Endodermal cell (in vitro differentiated cells): ENCODE results near the gene BICD1. TPM values are rescaled to one million over a fixed set of nuclear protein-coding genes. Genes with fewer than 3 reads are reported as not detected.

Source experiments
- DNase-seq: peaks from one replicate; pipeline ENCODE4 v3.0.0-alpha.2; 2017
- H3K27ac ChIP-seq: 2 replicates; pipeline ENCODE4 v1.5.1; 2013; ENCODE audit warnings: mild to moderate bottlenecking, low read depth, low read length, moderate library complexity
- H3K27me3 ChIP-seq: 2 replicates; pipeline ENCODE4 v1.6.1; 2013; ENCODE audit warnings: mild to moderate bottlenecking, low read length, moderate library complexity; ENCODE audit not compliant: insufficient read depth, control insufficient read depth, poor library complexity, severe bottlenecking
- H3K36me3 ChIP-seq: 2 replicates; pipeline ENCODE4 v1.7.0; 2013; ENCODE audit warnings: mild to moderate bottlenecking, low read length, moderate library complexity; ENCODE audit not compliant: control insufficient read depth, insufficient read depth
- H3K4me1 ChIP-seq: one replicate; pipeline ENCODE4 v1.7.0; 2013; ENCODE audit warnings: low read length; ENCODE audit not compliant: control insufficient read depth, insufficient read depth
- H3K4me3 ChIP-seq: 2 replicates; pipeline ENCODE4 v1.5.1; 2013; ENCODE audit warnings: mild to moderate bottlenecking, low read length, moderate library complexity
- H3K9ac ChIP-seq: 2 replicates; pipeline ENCODE4 v1.6.1; 2013; ENCODE audit warnings: mild to moderate bottlenecking, low read length, moderate library complexity; ENCODE audit not compliant: poor library complexity, severe bottlenecking; ENCODE audit errors: extremely low read depth
- H3K9me3 ChIP-seq: 2 replicates; pipeline ENCODE4 v1.6.1; 2013; ENCODE audit warnings: mild to moderate bottlenecking, low read length, moderate library complexity; ENCODE audit not compliant: control insufficient read depth
- H3K27ac Mint-ChIP-seq: 2 replicates; pipeline ENCODE4 v1.8.0; 2020; ENCODE audit warnings: mixed read lengths
- H3K27me3 Mint-ChIP-seq: 2 replicates; pipeline ENCODE4 v1.8.0; 2021; ENCODE audit warnings: mild to moderate bottlenecking, mixed read lengths; ENCODE audit not compliant: insufficient read depth
- H3K36me3 Mint-ChIP-seq: 2 replicates; pipeline ENCODE4 v1.8.0; 2020; ENCODE audit warnings: low read depth, mixed read lengths
- H3K4me1 Mint-ChIP-seq: 2 replicates; pipeline ENCODE4 v1.8.0; 2020; ENCODE audit warnings: mixed read lengths
- H3K4me3 Mint-ChIP-seq: 2 replicates; pipeline ENCODE4 v1.8.0; 2020; ENCODE audit warnings: mild to moderate bottlenecking, moderate library complexity, mixed read lengths
- H3K9me3 Mint-ChIP-seq: 2 replicates; pipeline ENCODE4 v1.8.0; 2020; ENCODE audit warnings: mild to moderate bottlenecking, mixed read lengths
- CTCF ChIP-seq: fragments of 200-600 bp; sonication (generic); conservative IDR thresholded peaks from 2 replicates; pipeline ENCODE4 v1.5.0; 2021; ENCODE audit warnings: antibody characterized with exemption, mild to moderate bottlenecking
- WGBS, 2 experiments: methylation state at CpG; one replicate each; pipeline versions ENCODE4 v1.1.5 to v1.1.7; 2013; ENCODE audit warnings: missing lambda C conversion rate in 2 of 2, mixed read lengths in 1 of 2; ENCODE audit not compliant: insufficient coverage in 1 of 2, insufficient read length in 1 of 2; 5-methylcytosine and 5-hydroxymethylcytosine counted together
- total RNA-seq, 2 donors: library from RNA; stranded (reverse); fragmentation: NEBNext Ultra II Directional in 1 of 2; extraction: Animal tissue kit (Norgen Biotek cat#: 25700) in 1 of 2; gene quantifications; 2 replicates in 1 of 2; 3 replicates in 1 of 2; pipeline ENCODE4 v1.2.1, GENCODE V29; 2021

BICD1 gene
- total RNA-seq, 2 donors from 2014 or later = 56.0 to 101 TPM

- Mint-ChIP-seq H3K27me3 (no peaks in the 10 kb centered on the region), H3K4me3 (no peak overlapping the region), H3K4me1 (peaks cover 11% of the 10 kb centered on the region), H3K27ac (no peak overlapping the region), H3K9me3 (no peaks in the 10 kb centered on the region), H3K36me3 (peaks cover 4% of the 10 kb centered on the region)
- DNase-seq = no peak
- Histone ChIP-seq H3K4me3 (no peak overlapping the region), H3K27ac (no peak overlapping the region), H3K4me1 (peaks cover 2% of the 10 kb centered on the region), H3K36me3 (no peaks in the 10 kb centered on the region), H3K27me3 (no peaks in the 10 kb centered on the region), H3K9me3 (no peaks in the 10 kb centered on the region), H3K9ac (no peak overlapping the region)
- no peak for TF ChIP-seq CTCF
- 97 to 100% methylated on average over 1 to 5 of the region's 7 CpGs for WGBS, 2 experiments
Observed at GRCh38 chr12:32265456-32265855, 158.8 kb downstream of the BICD1 start.

GRCh38 chr12:32265951-32266350 is 159.3 kb downstream of the BICD1 start:
- Histone ChIP-seq H3K36me3 (no peaks in the 10 kb centered on the region), H3K27ac (no peak overlapping the region), H3K4me1 (peaks cover 6% of the 10 kb centered on the region), H3K9ac (no peak overlapping the region), H3K4me3 (no peak overlapping the region), H3K9me3 (no peaks in the 10 kb centered on the region), H3K27me3 (no peaks in the 10 kb centered on the region)
- H3K27ac Mint-ChIP-seq = no peak overlapping the region
- TF ChIP-seq CTCF = no peak
- H3K36me3 Mint-ChIP-seq = peaks cover 4% of the 10 kb centered on the region
- no peak overlapping the region for H3K4me3 Mint-ChIP-seq
- no peaks in the 10 kb centered on the region for H3K9me3 Mint-ChIP-seq
- 94% methylated on average over 2 of the region's 3 CpGs; no CpG with 5 or more reads in 1 of the 2 experiments for WGBS, 2 experiments
- no peaks in the 10 kb centered on the region for H3K27me3 Mint-ChIP-seq
- no peak for DNase-seq
- peaks cover 15% of the 10 kb centered on the region for H3K4me1 Mint-ChIP-seq

- Histone ChIP-seq H3K27ac (no peak overlapping the region), H3K36me3 (no peaks in the 10 kb centered on the region), H3K9ac (no peak overlapping the region), H3K4me3 (no peak overlapping the region), H3K9me3 (no peaks in the 10 kb centered on the region), H3K27me3 (no peaks in the 10 kb centered on the region), H3K4me1 (peaks cover 9% of the 10 kb centered on the region)
- Mint-ChIP-seq H3K9me3 (no peaks in the 10 kb centered on the region), H3K4me1 (peaks cover 22% of the 10 kb centered on the region), H3K4me3 (no peak overlapping the region), H3K27ac (no peak overlapping the region), H3K27me3 (no peaks in the 10 kb centered on the region), H3K36me3 (peaks cover 4% of the 10 kb centered on the region)
- no peak for TF ChIP-seq CTCF
- DNase-seq = no peak
- WGBS, 2 experiments = 95 to 100% methylated on average over 4 to 5 of the region's 5 CpGs
Observed at GRCh38 chr12:32266756-32267155, 160.1 kb downstream of the BICD1 start.
